SK-N-SH (cell line): ENCODE results near the gene LACTBL1.

Experiments used
- EP300 ChIP-seq, 2 experiments: IDR thresholded peaks; 2 replicates each; pipeline versions ENCODE4 v1.4.0 to v1.6.1; 2012; ENCODE audit warnings: borderline replicate concordance in 1 of 2, low read depth in 1 of 2, low read length in 1 of 2
- EZH2phosphoT487 ChIP-seq: fragments of 200-600 bp; sonication (generic); IDR thresholded peaks from 2 replicates; pipeline ENCODE4 v1.6.1; 2017; ENCODE audit warnings: low read depth, mixed run types, mild to moderate bottlenecking, antibody characterized with exemption, moderate library complexity, borderline replicate concordance
- FOXM1 ChIP-seq: IDR thresholded peaks from 2 replicates; pipeline ENCODE4 v1.4.0; 2012; ENCODE audit warnings: low read depth, mild to moderate bottlenecking
- JUND ChIP-seq: IDR thresholded peaks from 2 replicates; pipeline ENCODE4 v1.4.0; 2012
- POLR2AphosphoS5 ChIP-seq: IDR thresholded peaks from 2 replicates; pipeline ENCODE4 v1.6.1; 2012; ENCODE audit warnings: low read depth, low read length
- RCOR1 ChIP-seq: fragments of 150-350 bp; IDR thresholded peaks from 2 replicates; pipeline ENCODE4 v1.6.1; 2017; ENCODE audit warnings: antibody characterized with exemption, low read length
- RFX5 ChIP-seq: IDR thresholded peaks from 2 replicates; pipeline ENCODE4 v1.6.1; 2012; ENCODE audit warnings: mild to moderate bottlenecking, improper control_type of control experiment, low read length
- RXRA ChIP-seq: IDR thresholded peaks from 2 replicates; pipeline ENCODE4 v1.4.0; 2012; ENCODE audit warnings: low read depth, mild to moderate bottlenecking, borderline replicate concordance
- SIN3A ChIP-seq: IDR thresholded peaks from 2 replicates; pipeline ENCODE4 v1.6.1; 2012; ENCODE audit warnings: low read depth, mild to moderate bottlenecking, low read length, moderate library complexity, borderline replicate concordance
- TAF1 ChIP-seq: IDR thresholded peaks from 2 replicates; pipeline ENCODE4 v1.6.1; 2012; ENCODE audit warnings: low read depth, mild to moderate bottlenecking, low read length, moderate library complexity, borderline replicate concordance
- TF ChIP-seq, protein P1 (sequence below): fragments of 200-600 bp; sonication (generic); IDR thresholded peaks from 2 replicates; pipeline ENCODE4 v1.6.1; 2017; ENCODE audit warnings: antibody characterized with exemption, mild to moderate bottlenecking, moderate library complexity
- TF ChIP-seq, protein P2 (sequence below): IDR thresholded peaks from 2 replicates; pipeline ENCODE4 v1.4.0; 2012; ENCODE audit warnings: low read depth, borderline replicate concordance
- TF ChIP-seq, protein P3 (sequence below): IDR thresholded peaks from 2 replicates; pipeline ENCODE4 v1.6.1; 2012; ENCODE audit warnings: mild to moderate bottlenecking, low read depth, low read length, moderate library complexity

DNA sequence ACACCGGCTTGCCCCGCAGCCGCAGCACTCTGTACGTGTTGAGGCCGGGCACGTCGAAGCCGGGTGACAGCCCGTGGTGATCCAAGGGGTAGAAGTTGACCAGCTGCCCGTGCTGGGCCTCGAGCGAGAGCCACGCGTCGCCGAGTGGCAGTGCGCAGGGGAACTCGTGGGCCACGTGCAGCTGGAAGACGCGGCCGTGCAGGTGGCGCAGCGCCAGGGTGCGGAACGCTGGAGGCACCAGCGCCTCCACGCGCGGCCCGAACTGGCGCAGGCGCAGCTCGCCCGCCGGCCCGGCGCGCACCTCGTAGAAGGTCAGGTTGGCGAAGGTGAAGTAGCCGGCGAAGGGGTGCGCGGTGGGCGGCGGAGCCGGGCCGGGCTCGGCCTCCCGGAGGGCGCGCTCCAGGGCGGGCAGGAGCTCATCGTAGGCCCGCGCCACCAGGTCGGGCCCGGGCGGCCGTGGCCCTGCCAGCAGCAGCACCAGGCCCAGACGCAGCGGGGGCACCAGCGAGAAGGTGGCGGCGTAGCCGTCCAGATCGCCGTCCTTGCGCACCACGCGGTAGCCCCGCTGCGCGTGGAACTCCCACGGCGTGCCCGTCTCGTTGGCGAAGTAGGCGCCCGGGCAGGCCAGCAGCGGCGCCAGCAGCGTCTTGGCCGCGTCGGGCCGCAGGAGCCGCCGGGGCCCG lies 19.5 kb downstream of the LACTBL1 start:
- no peak for TF ChIP-seq FOXM1
- TF ChIP-seq, protein P1, sequence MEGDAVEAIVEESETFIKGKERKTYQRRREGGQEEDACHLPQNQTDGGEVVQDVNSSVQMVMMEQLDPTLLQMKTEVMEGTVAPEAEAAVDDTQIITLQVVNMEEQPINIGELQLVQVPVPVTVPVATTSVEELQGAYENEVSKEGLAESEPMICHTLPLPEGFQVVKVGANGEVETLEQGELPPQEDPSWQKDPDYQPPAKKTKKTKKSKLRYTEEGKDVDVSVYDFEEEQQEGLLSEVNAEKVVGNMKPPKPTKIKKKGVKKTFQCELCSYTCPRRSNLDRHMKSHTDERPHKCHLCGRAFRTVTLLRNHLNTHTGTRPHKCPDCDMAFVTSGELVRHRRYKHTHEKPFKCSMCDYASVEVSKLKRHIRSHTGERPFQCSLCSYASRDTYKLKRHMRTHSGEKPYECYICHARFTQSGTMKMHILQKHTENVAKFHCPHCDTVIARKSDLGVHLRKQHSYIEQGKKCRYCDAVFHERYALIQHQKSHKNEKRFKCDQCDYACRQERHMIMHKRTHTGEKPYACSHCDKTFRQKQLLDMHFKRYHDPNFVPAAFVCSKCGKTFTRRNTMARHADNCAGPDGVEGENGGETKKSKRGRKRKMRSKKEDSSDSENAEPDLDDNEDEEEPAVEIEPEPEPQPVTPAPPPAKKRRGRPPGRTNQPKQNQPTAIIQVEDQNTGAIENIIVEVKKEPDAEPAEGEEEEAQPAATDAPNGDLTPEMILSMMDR: no peak
- TF ChIP-seq, protein P2, sequence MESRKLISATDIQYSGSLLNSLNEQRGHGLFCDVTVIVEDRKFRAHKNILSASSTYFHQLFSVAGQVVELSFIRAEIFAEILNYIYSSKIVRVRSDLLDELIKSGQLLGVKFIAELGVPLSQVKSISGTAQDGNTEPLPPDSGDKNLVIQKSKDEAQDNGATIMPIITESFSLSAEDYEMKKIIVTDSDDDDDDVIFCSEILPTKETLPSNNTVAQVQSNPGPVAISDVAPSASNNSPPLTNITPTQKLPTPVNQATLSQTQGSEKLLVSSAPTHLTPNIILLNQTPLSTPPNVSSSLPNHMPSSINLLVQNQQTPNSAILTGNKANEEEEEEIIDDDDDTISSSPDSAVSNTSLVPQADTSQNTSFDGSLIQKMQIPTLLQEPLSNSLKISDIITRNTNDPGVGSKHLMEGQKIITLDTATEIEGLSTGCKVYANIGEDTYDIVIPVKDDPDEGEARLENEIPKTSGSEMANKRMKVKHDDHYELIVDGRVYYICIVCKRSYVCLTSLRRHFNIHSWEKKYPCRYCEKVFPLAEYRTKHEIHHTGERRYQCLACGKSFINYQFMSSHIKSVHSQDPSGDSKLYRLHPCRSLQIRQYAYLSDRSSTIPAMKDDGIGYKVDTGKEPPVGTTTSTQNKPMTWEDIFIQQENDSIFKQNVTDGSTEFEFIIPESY: no peak
- TF ChIP-seq JUND: no peak
- no peak for TF ChIP-seq EZH2phosphoT487
- TF ChIP-seq RXRA: no peak
- TF ChIP-seq EP300 (IDR thresholded peaks at IDR 0.05; ENCODE audit: borderline replicate concordance in 1 of 2, low read depth in 1 of 2, low read length in 1 of 2): no peak
- TF ChIP-seq, protein P3, sequence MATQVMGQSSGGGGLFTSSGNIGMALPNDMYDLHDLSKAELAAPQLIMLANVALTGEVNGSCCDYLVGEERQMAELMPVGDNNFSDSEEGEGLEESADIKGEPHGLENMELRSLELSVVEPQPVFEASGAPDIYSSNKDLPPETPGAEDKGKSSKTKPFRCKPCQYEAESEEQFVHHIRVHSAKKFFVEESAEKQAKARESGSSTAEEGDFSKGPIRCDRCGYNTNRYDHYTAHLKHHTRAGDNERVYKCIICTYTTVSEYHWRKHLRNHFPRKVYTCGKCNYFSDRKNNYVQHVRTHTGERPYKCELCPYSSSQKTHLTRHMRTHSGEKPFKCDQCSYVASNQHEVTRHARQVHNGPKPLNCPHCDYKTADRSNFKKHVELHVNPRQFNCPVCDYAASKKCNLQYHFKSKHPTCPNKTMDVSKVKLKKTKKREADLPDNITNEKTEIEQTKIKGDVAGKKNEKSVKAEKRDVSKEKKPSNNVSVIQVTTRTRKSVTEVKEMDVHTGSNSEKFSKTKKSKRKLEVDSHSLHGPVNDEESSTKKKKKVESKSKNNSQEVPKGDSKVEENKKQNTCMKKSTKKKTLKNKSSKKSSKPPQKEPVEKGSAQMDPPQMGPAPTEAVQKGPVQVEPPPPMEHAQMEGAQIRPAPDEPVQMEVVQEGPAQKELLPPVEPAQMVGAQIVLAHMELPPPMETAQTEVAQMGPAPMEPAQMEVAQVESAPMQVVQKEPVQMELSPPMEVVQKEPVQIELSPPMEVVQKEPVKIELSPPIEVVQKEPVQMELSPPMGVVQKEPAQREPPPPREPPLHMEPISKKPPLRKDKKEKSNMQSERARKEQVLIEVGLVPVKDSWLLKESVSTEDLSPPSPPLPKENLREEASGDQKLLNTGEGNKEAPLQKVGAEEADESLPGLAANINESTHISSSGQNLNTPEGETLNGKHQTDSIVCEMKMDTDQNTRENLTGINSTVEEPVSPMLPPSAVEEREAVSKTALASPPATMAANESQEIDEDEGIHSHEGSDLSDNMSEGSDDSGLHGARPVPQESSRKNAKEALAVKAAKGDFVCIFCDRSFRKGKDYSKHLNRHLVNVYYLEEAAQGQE: no peak
- no peak for TF ChIP-seq TAF1
- no peak for TF ChIP-seq POLR2AphosphoS5
- no peak for TF ChIP-seq RCOR1
- no peak for TF ChIP-seq RFX5
- TF ChIP-seq SIN3A: no peak
